ENCODE data around the gene BTBD9.

GRCh38 chr6:38501931-38502330 lies 137.8 kb downstream of the BTBD9 start:
- TF ChIP-seq EZH2phosphoT487 (IDR thresholded peaks at IDR 0.05; ENCODE audit: insufficient read depth, low read depth) (no peak), EZH2 (IDR thresholded peaks at IDR 0.05; ENCODE audit: insufficient read depth, poor library complexity, severe bottlenecking) (no peak)

All from GM23248 (cell line).